Fibroblast of pulmonary artery (primary cell): ENCODE results near the gene ST6GALNAC2.

Experiments used
- DNase-seq: peaks from one replicate; pipeline ENCODE4 v3.0.0-alpha.2; 2010; ENCODE audit warnings: low read depth
- H3K4me3 ChIP-seq: replicated peaks from 2 replicates; pipeline ENCODE4 v1.5.1; 2011; ENCODE audit warnings: low read depth, mild to moderate bottlenecking, control low read depth, low read length, moderate library complexity
- TF ChIP-seq, protein P1 (sequence below): IDR thresholded peaks from 2 replicates; pipeline ENCODE4 v1.5.1; 2011; ENCODE audit warnings: mild to moderate bottlenecking, control low read depth, low read length, inconsistent platforms; ENCODE audit errors: missing control alignments

The ST6GALNAC2 gene

DNA sequence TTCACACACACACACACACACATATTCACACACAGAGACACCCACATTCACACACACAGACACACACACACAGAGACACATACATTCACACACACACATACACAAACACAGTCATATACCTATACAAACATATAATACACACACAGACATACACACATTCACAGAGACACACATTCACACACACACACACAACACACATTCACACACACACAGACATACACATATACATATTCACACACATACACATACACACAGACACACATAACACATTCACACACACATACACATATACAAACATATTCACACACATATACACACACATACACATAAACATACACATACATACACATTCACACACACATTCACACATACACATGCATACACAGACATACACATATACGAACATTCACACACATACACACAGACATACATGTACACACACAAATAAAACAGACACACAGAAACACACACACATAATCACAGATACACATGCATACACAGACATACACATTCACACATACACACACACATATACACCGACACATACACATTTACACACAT, 37.9 kb downstream of the ST6GALNAC2 start:
- no peak for DNase-seq
- H3K4me3 ChIP-seq, result no peak overlapping the region
- TF ChIP-seq, protein P1, sequence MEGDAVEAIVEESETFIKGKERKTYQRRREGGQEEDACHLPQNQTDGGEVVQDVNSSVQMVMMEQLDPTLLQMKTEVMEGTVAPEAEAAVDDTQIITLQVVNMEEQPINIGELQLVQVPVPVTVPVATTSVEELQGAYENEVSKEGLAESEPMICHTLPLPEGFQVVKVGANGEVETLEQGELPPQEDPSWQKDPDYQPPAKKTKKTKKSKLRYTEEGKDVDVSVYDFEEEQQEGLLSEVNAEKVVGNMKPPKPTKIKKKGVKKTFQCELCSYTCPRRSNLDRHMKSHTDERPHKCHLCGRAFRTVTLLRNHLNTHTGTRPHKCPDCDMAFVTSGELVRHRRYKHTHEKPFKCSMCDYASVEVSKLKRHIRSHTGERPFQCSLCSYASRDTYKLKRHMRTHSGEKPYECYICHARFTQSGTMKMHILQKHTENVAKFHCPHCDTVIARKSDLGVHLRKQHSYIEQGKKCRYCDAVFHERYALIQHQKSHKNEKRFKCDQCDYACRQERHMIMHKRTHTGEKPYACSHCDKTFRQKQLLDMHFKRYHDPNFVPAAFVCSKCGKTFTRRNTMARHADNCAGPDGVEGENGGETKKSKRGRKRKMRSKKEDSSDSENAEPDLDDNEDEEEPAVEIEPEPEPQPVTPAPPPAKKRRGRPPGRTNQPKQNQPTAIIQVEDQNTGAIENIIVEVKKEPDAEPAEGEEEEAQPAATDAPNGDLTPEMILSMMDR, result no peak

DNA sequence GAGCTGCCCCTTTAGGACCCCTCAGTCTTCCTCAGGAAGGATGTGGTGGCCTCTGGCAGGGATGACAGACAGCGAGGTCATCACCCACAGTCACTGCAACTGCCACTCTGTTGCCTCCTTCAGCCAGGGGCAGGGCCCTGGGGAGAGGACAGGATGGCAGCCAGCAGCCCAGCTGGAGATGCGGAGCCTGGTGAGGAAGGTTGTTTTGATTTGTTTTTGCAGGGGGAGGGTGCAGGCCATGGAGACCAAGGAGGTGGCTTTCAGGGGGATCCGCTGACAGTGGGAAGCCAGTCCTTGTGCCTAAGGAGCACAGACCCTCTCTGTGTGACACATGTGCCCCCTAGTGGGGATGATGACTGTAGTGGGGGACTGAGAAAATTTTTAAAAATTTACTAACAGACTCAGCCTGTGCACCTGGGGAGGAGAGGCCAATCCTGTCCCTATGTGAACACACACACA, 38.4 kb downstream of the ST6GALNAC2 start:
- TF ChIP-seq, protein P1, result peak; percentile 73
- no peak overlapping the region for H3K4me3 ChIP-seq
- DNase-seq, result peak; percentile 85

DNA sequence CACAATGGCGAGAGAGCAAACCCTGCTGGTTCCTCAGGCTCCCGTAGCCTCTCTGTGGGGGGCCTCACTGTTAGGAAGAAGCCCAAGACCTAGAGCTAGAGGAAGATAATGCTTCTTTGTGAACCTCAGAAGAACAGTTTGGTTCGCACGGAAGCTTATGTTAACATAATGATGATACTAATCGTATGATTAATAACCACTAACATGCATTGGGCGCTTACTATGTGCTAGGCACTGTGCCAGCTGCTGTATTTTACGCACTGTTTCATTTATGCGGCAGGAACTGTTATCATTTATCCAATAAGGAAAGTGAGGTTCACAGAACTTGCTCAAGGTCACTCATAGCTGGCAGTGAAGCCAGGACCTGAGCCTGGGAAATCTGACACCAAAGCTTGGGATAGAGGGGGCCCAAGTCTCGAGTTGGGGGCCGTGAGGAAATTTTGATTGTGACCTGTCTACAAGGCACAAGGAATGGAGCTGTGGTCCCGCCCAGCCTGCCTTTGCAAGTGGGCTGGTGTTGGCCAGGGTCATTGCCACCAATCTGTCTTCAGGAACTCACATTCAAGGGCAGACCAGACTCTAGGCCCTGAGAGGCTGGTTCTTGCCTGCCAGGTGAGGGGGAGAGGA, 39.0 kb downstream of the ST6GALNAC2 start:
- no peak overlapping the region for H3K4me3 ChIP-seq
- TF ChIP-seq, protein P1, result no peak
- DNase-seq, result peak; percentile 94

DNA sequence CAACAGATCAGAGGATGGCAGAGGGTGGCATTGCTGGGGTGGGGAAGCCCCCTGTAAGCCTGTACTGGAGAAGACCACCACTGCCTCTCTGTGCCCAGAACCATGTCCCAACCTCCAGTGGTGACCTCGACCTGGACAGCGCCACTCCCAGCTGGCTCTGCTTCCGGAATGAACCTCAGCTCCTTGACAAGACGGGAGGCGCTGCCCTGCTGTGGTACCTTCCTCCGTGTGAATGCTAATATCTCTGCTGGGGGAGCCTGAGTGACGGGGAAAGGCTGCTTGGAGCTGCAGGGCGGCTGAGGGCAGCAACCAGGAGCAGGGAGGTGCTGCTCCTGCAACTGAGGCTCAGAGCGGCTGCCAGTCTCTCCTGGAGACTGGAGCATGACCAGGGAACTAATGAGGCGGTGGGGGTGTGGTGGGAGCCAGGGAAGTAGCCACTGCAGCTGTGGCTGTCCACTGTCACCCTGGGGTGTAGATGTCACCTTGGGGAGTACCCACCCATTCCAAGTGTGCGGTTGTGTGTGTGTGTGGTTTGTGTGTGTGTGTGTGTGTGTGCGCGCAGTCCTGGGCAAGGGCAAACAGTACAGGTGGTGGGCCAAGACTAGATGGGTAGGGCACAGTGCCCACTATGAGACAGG, 39.6 kb downstream of the ST6GALNAC2 start:
- H3K4me3 ChIP-seq, result no peak overlapping the region
- TF ChIP-seq, protein P1, result no peak
- no peak for DNase-seq

DNA sequence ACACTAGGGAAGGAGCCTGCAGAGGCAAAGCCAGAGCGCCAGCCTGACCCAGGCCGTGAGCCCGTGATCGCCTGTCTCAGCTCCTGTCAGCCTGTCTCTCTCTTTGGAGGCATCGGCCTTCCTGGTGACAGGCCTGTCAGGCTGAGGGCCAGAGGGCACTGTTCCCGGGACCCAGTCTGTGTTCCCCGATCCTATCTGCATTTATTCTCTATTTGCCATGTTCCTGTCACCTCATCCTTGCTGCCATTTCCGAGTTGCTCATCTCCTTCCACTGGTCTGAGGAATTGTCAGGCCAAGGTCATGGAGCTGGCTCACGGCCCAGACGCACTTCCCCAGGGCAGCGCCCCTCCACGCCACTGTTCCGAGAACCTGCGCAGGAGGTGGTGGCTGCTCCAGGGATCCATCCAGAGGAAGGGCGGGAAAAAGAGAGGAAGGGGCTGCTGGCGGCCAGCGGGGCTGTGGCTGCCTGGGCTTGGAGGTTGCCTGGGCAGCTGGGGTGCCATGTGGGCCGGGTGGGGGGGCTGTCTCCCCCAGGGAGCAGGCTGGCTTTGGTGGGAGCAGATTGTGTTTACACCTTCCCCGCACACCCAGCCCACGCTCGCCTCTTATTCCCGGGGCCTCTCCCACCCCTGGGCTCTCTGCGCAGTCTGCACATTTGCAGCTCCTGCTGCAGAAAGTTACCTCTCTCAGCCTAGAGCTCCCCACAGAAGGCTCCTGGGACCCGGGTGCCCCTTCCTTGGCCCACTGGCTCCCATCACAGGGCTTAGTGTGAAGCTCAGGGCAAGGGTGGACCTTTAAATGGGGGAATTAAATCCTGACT, 40.9 kb downstream of the ST6GALNAC2 start:
- no peak overlapping the region for H3K4me3 ChIP-seq
- no peak for DNase-seq
- TF ChIP-seq, protein P1, result no peak

DNA sequence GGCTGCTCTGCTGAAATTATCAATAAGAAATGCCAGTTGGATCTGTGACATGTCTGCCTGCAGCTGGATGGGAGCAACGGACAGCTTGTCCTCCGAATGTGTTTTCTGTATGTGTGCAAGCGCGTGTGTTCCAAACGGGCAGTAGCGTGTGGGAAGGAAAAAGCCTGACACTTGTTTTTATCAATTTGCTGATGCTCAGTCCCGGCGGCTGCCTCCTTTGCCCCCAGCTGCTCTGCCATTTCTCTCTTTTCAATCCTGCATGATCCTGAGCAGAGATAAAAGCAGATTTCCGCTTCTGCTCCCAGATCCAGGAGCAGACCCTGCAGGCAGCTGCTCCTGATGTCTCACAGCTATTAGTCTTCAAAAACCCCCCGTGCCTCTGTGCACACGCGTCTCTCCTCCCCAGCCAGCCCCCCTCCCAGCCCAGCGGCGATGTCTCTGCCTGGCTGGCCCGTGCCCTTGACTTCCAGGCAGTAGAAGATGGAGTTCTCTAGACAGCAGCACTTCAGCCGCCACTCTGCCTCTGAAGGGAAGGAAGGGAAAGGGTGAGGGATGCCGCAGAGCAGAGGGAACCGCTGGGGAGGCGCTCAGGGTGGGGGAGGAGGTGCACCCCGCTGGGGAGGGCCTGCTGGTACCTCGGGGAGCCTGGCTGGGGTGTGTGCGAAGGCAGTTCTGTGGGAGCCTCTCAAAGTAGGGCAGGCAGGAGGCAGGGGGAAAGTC, 41.7 kb downstream of the ST6GALNAC2 start:
- H3K4me3 ChIP-seq, result no peak overlapping the region
- TF ChIP-seq, protein P1, result no peak
- DNase-seq, result no peak
